ENCODE data around the gene TOX3. TPM values are rescaled to one million over a fixed set of nuclear protein-coding genes. Genes with fewer than 3 reads are reported as not detected.

The TOX3 gene
- total and polyA plus RNA-seq, 4 donors = 1.3 to 3.5 (median 2.4) TPM

- TF ChIP-seq CTCF (IDR thresholded peaks at IDR 0.05; ENCODE audit: low read depth, low read length, missing input control) (no peak), NR2F2 (IDR thresholded peaks at IDR 0.05) (no peak), FOXA2 (IDR thresholded peaks at IDR 0.05) (no peak), TAF1 (conservative IDR thresholded peaks at IDR 0.05) (no peak), JUND (IDR thresholded peaks at IDR 0.05) (no peak)
Observed at GRCh38 chr16:52591934-52592592, 45.1 kb upstream of the TOX3 start (continued).

GRCh38 chr16:52591471-52591870, 44.5 kb upstream of the TOX3 start:
- DNase-seq (ENCODE audit: low spot score) = no peak
- no peak for TF ChIP-seq EGR1 (IDR thresholded peaks at IDR 0.05; ENCODE audit: low read depth in 2 of 2)
- Histone ChIP-seq H3K9me3 (ENCODE audit: control insufficient read depth in 4 of 4, low read length in 3 of 4) (no peaks in the 10 kb centered on the region), H3K27ac (ENCODE audit: low read depth in 1 of 2, low read length in 2 of 2) (no peak overlapping the region), H3K36me3 (ENCODE audit: control insufficient read depth in 4 of 4, insufficient read depth in 3 of 4, low read depth in 1 of 4, low read length in 3 of 4) (no peaks in the 10 kb centered on the region), H3K9ac (ENCODE audit: low read depth in 1 of 2, low read length in 2 of 2) (no peak overlapping the region), H3K4me1 (ENCODE audit: control insufficient read depth in 4 of 4, insufficient read depth in 4 of 4, low read length in 3 of 4) (no peaks in the 10 kb centered on the region), H3K4me3 (ENCODE audit: low read depth in 1 of 3, low read length in 3 of 3) (no peak overlapping the region), H3K27me3 (ENCODE audit: control insufficient read depth in 4 of 4, insufficient read depth in 4 of 4, low read length in 3 of 4) (no peaks in the 10 kb centered on the region)
- WGBS = 77% methylated on average over 5 of the region's 5 CpGs

- Histone ChIP-seq H3K4me1 (ENCODE audit: control insufficient read depth in 4 of 4, insufficient read depth in 4 of 4, low read length in 3 of 4) (peaks cover 0 to 4% (median 0%) of the 10 kb centered on the region in 4 donors), H3K27ac (ENCODE audit: low read depth in 1 of 2, low read length in 2 of 2) (no peak overlapping the region), H3K9ac (ENCODE audit: low read depth in 1 of 2, low read length in 2 of 2) (no peak overlapping the region), H3K4me3 (ENCODE audit: low read depth in 1 of 3, low read length in 3 of 3) (no peak overlapping the region), H3K27me3 (ENCODE audit: control insufficient read depth in 4 of 4, insufficient read depth in 4 of 4, low read length in 3 of 4) (no peaks in the 10 kb centered on the region), H3K36me3 (ENCODE audit: control insufficient read depth in 4 of 4, insufficient read depth in 3 of 4, low read depth in 1 of 4, low read length in 3 of 4) (no peaks in the 10 kb centered on the region), H3K9me3 (ENCODE audit: control insufficient read depth in 4 of 4, low read length in 3 of 4) (peaks cover 0 to 2% (median 0%) of the 10 kb centered on the region in 4 donors)
- no peak for TF ChIP-seq RXRA (IDR thresholded peaks at IDR 0.05)
- TF ChIP-seq FOXA2 (IDR thresholded peaks at IDR 0.05) = no peak
- TF ChIP-seq MAX (IDR thresholded peaks at IDR 0.05) = no peak
- no peak for TF ChIP-seq YY1 (IDR thresholded peaks at IDR 0.05)
- TF ChIP-seq ZBTB33 (IDR thresholded peaks at IDR 0.05) = no peak
- TF ChIP-seq JUND (IDR thresholded peaks at IDR 0.05) = no peak
- no peak for TF ChIP-seq HNF4A (conservative IDR thresholded peaks at IDR 0.05)
- no peak for TF ChIP-seq TAF1 (conservative IDR thresholded peaks at IDR 0.05)
- TF ChIP-seq ATF3 (IDR thresholded peaks at IDR 0.05) = no peak
- 91% methylated on average over 2 of the region's 2 CpGs for WGBS
- no peak for DNase-seq (ENCODE audit: low spot score)
Observed at GRCh38 chr16:52586159-52586558, 39.2 kb upstream of the TOX3 start.

Measured in liver (tissue), 9 donors.